Activated CD8-positive, alpha-beta memory T cell treated with anti-CD3 and anti-CD28 coated beads, Interleukin-2, amount 50 U/mL, for 24 hours (primary cell): ENCODE data around the gene BRCC3.
A peak's percentile ranks its signal among the peaks of the same experiment; 100 is the strongest.

ENCODE experiments used
- DNase-seq: peaks from one replicate; pipeline ENCODE4 v3.0.0-alpha.2; 2020; ENCODE audit errors: extremely low read depth

BRCC3 gene

DNA sequence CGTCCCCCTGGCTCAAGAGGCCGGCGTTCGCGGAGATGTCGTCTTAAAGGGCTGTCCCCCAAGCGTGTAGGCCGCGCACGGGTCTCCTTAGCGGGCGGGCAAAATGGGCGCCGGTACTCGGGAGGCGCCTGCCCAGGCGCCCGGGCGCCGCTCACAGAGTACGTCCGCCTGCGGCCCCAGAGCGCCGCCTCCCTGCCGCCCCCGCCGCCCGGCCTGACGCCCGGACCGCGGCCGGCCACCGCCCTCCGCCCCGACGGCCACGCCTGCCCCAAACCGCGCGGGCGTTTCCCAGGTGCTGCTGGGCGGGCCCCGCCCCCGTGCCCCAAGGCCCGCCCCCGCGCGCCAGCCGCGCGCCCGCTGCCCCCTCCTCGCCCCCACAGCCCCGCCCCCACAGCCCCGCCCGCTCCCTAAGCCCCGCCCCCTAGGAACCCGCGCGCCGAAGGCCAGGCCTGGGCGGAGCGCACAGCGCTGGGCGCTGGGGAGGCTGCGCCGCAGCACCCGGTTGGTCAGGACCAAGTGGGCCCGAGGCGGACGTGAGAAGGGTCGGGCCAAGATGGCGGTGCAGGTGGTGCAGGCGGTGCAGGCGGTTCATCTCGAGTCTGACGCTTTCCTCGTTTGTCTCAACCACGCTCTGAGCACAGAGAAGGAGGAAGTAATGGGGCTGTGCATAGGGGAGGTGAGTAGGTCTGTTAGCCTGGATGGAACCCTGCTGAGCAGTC, at the start of gene BRCC3, which contains the start of the genes CMC4 and MTCP1:
BRCC3 (plus strand) TSS at position 534 of the 719 bp plus-strand sequence; CDS start at position 554, 20 bp downstream.
CMC4 (minus strand) TSS at position 162 of the 719 bp plus-strand sequence. CDS start 7,113 bp downstream, outside the sequence.
MTCP1 (minus strand) TSS at position 162 of the 719 bp plus-strand sequence. CDS start 5,126 bp downstream, outside the sequence.
- DNase-seq, result peak; percentile 27

DNA sequence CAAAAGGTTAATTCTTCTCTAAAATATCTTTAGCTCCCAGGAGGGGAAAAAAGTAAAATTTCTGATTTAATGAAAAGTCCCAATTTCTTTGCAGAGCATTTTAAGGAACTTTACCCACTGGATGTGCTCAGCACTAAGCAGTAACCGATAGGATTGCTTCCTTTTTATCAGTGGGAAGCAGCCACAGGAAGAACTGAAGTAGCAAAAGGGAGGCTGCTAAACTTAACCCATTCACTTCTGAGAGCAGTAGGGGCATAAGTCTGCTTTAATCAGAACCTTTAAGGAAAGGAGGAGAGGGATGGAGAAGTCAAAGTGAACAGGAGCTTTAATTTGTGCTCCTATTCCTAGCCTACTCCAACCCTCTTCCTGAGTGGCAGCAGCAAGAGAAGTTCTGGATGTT, 48.7 kb upstream of the BRCC3 start, which contains the start of gene F8:
F8 (minus strand) TSS at position 139 of the 400 bp plus-strand sequence. CDS start 171 bp downstream, outside the sequence.
- no peak for DNase-seq

DNA sequence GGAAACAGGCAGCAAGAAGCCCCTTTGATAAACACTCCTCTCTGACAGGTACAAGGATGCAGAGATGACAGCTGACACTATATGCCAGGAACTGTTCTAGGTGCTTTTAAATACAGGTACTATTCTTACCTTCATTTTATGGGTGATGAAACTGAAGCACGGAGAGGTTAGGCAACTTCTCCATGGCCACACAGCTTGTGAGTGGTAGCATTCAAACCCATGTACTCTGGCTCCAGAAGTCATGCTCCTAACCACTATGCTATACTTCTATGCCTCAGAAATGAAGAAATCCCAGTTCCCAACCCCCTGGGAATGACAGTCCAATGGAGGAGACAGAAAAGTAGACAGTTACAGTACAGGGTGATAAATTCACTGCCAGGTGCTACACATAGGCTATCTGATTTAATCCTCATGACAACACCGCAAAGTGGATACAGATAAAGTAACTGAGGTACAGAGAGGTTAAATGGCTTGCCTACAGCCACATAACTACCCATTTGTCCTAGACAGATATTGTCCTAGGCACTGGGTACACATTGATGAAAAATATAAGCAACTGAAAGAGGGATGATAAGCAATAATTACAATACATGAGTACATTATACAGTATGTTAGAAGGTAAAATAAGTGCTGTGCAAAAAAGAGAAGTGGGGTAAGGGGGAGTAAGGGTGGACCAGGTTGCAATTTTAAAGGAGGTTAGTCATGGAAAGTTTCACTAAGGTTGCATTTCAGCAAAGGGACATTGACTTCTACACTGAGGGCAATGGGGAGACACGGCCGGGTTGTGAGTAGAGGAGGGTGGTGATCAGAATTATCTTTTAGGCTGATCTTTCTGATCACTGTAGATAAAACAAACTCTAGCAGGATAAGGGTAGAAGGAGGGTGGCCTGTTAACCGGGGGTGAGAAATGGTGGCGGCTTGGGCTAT, 47.1 kb upstream of the BRCC3 start:
- no peak for DNase-seq

DNA sequence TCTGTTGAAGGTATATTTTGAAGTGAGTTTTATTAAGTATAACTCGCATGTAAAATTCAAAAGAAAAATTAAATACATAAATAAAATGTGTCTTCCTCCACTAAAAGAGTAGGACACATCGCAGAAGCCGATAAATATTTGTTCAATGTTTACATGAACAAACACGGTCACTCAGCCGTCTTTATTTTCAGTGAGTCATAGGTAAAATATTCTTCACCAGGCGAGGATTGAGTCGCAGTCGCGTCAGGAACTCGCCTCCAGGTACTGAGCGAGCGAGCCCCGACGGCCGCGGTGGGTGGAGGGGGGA, 44.9 kb upstream of the BRCC3 start:
- DNase-seq, result no peak

DNA sequence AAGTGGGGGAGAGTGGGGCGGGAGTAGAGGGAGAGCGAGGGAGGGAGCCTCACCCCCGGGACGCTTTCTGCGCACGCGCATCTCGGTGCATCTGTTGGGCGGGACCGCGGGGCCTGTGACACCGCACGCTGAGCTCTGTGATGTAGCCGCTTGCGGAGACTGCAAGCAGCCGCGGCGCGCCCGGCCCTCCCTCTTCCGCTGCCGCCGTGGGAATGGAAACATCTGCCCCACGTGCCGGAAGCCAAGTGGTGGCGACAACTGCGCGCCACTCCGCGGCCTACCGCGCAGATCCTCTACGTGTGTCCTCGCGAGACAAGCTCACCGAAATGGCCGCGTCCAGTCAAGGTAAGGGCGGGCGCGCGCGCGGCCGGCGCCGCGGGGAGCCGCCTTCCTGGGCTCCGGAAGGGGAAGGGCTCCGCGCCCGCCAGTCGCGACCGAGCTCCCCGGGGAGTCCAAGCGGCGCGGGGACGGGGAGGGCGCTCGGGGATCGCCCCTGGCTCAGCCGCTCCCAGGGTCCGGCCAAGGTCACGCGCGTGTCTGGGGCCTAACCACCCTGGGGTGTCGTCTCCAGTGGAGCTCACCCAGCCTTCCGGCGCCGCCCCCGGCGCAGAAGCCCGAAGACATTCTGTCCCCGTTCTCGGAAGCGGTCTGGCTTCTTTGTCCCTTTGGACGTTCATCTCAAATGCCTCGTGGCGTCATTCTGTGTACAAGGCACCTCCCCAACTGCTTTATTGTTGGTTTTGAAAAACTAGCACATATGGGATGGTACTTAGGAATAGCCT, 44.4 kb upstream of the BRCC3 start, which contains the start of gene FUNDC2:
FUNDC2 (plus strand) TSS at position 118 of the 782 bp plus-strand sequence; CDS start at position 213, 95 bp downstream.
- DNase-seq, result peak; percentile 78

DNA sequence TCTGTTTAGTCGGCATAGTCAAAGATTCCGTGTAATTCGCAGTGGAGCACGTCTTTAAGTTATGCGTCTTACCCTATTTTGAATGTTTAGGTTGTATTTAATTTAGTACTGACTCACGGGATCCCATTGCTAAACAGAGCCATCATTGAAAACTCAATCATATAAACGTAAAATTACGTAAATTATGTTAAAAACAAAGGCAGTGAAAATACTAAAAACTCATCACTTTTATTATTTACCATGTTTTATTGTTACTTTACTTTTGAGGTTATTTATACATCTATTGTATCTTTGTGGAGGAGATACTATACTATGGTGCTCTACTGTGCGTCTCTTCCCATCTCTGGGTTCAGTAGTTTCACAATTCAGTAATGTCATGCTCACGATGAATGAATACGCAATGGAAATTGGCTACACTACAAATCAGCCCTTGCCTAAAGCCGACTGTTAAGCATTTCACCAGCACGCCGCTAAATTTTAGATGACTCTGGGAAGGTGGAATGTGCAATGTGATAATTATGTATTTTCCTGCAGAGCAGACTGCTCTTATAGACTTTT, 43.7 kb upstream of the BRCC3 start:
- no peak for DNase-seq

DNA sequence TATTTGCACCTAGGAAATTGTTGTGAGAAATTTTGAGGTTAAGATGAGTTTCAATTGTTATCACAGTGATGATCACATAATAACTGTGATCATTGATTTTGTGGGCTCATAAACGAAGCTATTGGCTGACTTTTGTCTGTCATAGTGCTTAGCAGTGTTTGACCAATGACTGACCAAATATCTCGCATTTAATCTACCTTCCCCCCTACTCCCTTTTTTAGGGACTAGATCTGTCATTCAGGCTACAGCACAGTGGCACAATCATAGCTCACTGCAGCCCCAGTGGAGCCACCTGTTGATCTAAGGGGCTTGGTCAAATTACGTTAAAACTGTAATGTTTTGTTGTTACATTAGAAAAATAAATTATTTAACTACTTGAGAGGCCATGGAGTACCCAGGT, 43.2 kb upstream of the BRCC3 start:
- no peak for DNase-seq

DNA sequence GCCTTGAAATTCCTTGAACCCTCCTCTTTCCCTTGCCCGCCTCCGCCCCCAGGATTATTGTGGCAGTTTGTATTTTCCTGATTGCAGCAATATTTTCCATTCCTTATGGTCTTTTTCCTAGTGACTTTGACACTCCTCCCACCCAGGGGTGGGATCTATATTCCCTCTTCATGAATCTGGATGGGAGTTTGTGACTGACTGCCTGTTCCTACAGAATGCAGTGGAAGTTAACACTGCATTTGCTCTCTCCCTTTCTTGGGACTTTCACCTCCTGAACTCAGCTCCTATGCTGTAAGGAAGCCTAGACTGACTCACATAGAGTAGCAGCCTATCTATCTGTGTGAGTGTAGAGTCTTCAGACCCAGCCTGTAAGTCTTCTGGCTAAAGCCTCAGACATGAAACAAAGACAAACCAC, 42.4 kb upstream of the BRCC3 start:
- DNase-seq, result no peak

DNA sequence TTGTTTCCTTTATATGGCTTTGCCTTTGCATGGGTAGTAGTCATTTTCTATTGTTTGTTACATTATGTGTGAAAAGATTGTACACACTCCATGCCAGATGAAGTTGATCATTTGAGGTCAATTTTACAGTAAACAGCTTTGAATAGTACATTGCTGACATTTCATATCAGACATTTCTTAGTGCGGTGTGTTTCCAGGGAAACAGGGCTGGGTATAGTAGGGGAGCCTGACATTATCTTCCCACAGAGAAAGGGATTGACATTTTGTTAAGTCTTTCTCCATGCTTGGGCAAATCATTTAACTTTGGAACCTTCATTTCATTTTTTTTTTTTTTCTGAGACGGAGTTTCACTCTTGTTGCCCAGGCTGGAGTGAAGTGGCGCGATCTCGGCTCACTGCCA, 39.7 kb upstream of the BRCC3 start:
- no peak for DNase-seq

DNA sequence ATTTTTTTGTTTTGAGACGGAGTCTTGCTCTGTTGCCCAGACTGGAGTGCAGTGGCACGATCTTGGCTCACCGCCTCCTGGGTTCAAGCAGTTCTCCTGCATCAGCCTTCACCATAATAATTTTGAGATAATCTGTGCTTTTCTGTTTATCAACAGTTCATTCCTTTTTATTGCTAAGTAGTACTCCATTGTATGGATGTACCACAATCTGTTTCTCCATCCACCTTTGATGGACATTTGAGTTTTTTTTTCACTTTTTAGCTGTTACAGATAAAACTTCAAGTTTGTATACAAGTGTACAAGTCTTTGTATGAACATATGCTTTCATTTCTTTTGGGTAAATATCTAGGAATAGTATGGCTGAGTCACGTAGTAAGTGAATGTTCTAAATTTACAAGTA, 35.6 kb upstream of the BRCC3 start:
- no peak for DNase-seq

DNA sequence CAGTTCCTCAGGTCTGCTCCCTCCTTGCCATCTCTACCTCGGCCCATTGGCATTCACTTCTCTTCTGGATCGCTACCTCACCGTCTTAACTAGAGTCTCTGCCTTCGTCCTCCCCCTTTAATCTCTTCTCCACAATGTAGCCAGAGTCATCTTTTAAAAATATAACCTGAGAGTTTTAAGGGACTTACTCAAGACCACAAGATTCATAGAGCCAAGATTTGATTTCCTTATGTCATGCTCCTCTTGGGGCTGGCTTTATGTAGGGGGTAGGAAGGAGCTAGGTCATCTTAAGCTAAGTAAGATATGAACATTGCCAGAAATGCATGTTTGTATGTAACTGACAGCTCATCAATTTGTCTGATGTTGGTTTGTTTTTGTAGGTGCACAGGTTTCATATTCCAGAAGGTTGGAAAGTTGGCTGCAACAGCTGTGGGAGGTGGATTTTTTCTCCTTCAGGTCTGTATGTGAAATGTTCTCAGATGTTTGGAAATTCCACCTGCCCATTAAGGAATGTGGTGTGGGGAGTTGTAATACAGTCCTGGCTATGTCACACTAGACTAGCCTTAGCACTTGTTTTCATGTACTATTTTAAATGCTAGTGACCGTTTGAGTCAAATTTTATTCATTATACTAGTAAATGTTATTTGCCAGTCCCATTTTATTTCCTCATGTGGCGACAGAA, 25.0 kb upstream of the BRCC3 start:
- no peak for DNase-seq

DNA sequence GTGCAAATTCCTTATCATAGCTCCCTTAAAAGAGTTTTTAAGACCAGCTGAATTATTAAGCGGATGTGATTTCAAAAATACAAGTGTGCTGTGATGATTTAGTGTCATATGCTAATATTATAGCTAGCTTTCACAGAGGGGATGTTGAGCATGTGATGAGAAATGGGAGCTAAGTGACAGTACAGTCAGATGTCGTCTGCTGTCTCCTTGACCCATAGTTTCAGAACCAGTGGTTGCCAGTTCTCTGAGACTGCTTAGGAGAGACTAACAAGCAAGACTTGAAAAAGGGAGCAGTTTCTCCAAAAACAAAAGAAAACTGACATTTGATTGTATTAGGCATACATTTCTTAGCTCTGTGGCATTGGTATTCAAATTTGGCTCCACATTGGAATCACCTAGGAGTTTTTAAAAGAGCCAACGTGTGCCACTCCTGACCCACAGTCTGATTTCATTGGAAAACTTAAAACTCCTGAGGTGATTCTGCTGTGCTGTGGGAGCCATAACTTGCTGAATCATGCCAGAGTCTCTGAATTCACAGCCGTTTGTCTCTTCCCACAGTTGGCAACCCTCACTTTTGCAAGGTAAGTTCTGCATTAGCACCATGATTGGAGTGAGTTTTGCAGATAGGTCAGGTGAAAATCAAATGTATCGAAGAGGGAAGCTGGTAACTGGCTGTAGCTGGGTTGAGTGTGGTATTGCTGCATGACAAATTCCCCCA, 24.3 kb upstream of the BRCC3 start:
- no peak for DNase-seq

DNA sequence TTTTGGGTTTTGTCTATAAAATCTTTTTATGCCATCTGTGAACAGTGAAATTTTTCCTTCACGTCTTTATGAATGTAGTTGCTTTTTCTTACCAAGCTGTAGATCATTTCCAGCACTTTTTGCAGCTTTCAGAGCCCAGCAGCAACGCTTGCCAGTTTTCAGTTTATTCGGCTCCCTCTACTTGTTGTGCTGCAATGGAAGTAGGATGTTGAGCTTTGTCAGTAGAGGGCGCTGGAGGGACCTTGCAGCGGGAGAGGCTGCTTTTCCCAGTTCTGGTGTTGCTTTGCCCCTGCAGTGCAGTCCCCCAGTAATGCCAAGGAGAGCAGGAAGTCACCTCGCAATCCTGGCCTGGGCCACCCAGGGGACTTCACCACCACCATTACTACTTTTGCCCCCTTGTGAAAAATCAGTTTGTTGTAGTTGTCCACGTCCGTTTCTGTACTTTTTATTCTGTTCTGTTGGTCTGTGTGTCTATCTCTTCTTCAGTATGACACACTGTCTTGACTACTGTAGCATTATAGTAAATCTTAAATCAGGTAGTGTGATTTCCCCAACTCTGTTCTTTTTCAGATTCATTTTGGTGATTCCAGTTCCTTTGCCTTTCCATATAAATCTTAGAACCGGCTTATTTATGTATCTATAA, 22.2 kb upstream of the BRCC3 start:
- DNase-seq, result no peak

DNA sequence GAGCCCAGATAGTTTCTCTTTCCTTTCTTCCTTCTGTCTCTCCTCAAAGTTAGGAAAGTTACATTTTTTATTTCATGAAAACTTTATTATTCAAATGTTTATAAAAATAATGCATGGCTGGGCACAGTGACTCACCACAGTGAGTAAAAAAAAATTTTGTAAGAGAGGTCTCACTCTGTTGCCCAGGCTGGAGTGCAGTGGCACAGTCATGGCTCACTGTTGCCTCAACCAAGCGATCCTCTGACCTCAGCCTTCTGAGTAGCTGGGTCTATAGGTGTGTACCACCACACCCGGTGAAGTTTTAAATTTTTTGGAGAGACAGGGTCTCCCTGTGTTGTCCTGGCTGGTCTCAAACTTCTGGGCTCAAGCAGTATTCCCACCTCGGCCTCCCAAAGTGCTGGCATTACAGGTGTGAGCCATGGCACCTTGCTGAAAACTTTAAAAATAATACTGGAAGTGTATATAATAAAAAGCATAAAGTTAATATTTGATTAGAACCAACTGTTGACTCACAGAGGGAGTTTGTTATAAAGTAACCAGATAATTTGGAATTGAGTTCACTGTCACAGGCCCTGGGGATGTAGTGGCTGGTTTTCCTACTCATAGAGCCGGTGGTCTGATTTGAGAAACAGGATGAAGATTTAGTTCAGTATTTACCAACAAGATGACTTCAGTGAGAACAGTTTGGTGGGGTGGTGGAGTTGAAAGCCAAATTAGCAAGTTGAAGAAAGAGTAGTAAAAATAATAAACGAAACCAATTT, 18.4 kb upstream of the BRCC3 start:
- no peak for DNase-seq

DNA sequence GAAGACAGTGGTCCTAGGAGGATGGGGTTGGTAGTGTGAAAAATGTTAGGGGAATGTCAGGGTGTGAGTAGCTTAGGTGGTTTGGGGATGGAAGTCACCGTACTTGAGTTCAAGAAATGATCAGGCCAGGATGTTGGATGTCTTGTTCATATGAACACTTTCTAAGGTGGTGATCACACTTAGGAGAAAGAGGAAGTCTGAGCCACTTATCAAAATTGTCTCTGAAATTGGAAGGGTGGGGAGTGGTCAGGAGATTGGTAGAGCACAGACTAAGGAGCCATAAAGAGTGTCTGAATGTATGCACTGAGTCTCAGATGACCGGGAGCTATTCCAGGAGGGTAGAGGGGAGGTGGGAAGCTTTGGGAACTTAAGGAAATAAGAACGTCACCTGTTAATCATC, 17.7 kb upstream of the BRCC3 start:
- no peak for DNase-seq

DNA sequence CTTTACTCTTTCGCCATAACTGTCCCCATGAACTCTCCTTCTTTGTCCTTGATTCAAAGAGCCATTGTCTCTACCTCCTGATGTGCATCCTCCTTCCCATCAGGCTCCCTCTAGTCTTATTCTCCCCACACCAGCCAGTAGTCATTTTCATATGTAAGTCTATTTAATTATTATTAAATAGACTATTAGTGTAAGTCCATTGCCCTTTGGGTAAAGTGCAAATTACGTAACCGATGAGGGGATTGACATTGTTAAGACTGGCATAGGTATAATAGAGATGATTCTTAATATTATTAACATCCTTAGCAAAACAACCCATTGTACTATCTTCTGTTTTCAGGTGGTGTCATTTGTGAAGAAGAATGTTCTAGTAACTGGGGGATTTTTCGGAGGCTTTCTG, 17.1 kb upstream of the BRCC3 start:
- no peak for DNase-seq

DNA sequence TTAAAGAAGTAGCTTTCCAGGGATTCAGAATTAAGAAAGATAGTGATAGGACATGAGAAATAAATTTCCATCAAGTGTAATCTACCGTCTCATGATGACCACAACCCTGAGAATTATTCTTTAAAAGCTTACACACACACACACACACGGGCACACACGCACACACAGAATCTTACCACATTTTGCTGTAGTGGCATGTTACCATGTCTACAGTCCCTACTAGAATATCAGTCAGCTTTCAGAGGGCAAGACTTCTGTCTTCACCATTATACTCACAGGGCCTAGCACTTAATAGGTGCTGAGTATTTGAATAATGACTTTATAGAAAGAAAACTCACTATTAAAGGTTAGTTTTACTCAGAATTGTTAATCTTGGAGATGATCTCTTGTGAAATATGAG, 15.8 kb upstream of the BRCC3 start:
- no peak for DNase-seq

DNA sequence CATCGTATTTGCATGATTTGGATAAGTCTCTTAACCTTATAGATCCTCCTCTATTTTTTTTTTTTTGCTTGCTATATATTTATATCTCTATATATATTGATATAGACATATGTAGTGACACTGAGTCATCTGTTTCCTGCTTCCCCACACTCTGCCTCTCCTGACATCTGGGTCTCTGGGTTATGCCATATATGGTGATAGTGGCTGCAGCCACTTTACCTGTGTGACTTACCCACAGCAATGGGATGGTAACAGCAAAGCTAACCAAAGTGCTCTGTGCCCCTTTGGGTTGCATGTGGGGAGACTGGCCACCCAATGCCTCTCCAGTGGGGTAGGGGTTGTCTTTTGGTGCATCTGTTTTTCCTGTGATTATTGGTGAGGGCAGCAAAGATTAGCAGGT, 14.8 kb upstream of the BRCC3 start:
- DNase-seq, result no peak
